Stimulated activated CD8-positive, alpha-beta memory T cell treated with anti-CD3 and anti-CD28 coated beads, Interleukin-12 subunit alpha, Interleukin-12 subunit beta, amount 100 ng/mL, for 1 hour (primary cell): ENCODE data around the gene FBXL5.

ENCODE experiments used
- DNase-seq: peaks from one replicate; pipeline ENCODE4 v3.0.0-alpha.2; 2020; ENCODE audit warnings: low read depth

The FBXL5 gene

GRCh38 chr4:15655223-15656037 is at the start of gene FBXL5:
Gene FBXL5, minus strand, starts transcription at chr4:15655357. Its CDS starts 70 bp downstream, at chr4:15655287.
- DNase-seq, result peak; percentile 64

GRCh38 chr4:15704129-15704528 is 49.0 kb upstream of the FBXL5 start:
- no peak for DNase-seq

- no peak for DNase-seq
Measured at GRCh38 chr4:15703439-15703838, 48.3 kb upstream of the FBXL5 start.

- DNase-seq, result peak; percentile 14
Measured at GRCh38 chr4:15702941-15703403, 47.8 kb upstream of the FBXL5 start, which contains the start of gene BST1. Gene BST1, plus strand, starts transcription at chr4:15703065. Its CDS starts 80 bp downstream, at chr4:15703145.

- no peak for DNase-seq
Measured at GRCh38 chr4:15696866-15697265, 41.7 kb upstream of the FBXL5 start.

- DNase-seq, result no peak
Measured at GRCh38 chr4:15695729-15696128, 40.6 kb upstream of the FBXL5 start.

- no peak for DNase-seq
Measured at GRCh38 chr4:15695240-15695699, 40.1 kb upstream of the FBXL5 start.

- no peak for DNase-seq
Measured at GRCh38 chr4:15694431-15694830, 39.3 kb upstream of the FBXL5 start.

GRCh38 chr4:15692602-15693001 is 37.4 kb upstream of the FBXL5 start:
- DNase-seq, result no peak

GRCh38 chr4:15691346-15692135 is 36.4 kb upstream of the FBXL5 start:
- no peak for DNase-seq

- no peak for DNase-seq
Measured at GRCh38 chr4:15690020-15690809, 35.1 kb upstream of the FBXL5 start.

GRCh38 chr4:15689540-15689939 is 34.4 kb upstream of the FBXL5 start:
- DNase-seq, result no peak

GRCh38 chr4:15688051-15688450 is 32.9 kb upstream of the FBXL5 start:
- DNase-seq, result no peak

- DNase-seq, result no peak
Measured at GRCh38 chr4:15684498-15684897, 29.3 kb upstream of the FBXL5 start.

- no peak for DNase-seq
Measured at GRCh38 chr4:15683143-15683495, 28.0 kb upstream of the FBXL5 start.

GRCh38 chr4:15682242-15683142 is 27.3 kb upstream of the FBXL5 start:
- no peak for DNase-seq

- DNase-seq, result peak; percentile 97
Measured at GRCh38 chr4:15681372-15682241, 26.4 kb upstream of the FBXL5 start, which contains the start of gene FAM200B. Gene FAM200B, plus strand, starts transcription at chr4:15681827. Its CDS starts 5,151 bp downstream, at chr4:15686978.

GRCh38 chr4:15681067-15681371 is 25.9 kb upstream of the FBXL5 start:
- DNase-seq, result no peak

- DNase-seq, result no peak
Measured at GRCh38 chr4:15677507-15677988, 22.4 kb upstream of the FBXL5 start.

GRCh38 chr4:15676899-15677298 is 21.7 kb upstream of the FBXL5 start:
- no peak for DNase-seq
